22Rv1 (cell line): Measurements from ENCODE around the gene MAD1L1.

Experiments
- CTCF ChIP-seq: fragments of 450-650 bp; IDR thresholded peaks from 2 replicates; pipeline ENCODE4 v1.5.1; 2017; ENCODE audit warnings: mild to moderate bottlenecking
- ZFX ChIP-seq: fragments of 450-650 bp; IDR thresholded peaks from 2 replicates; pipeline ENCODE4 v1.6.1; 2017; ENCODE audit warnings: antibody characterized with exemption, borderline replicate concordance

- TF ChIP-seq CTCF (no peak), ZFX (no peak)
Measured at GRCh38 chr7:1802899-1803298, 429.8 kb downstream of the MAD1L1 start.
